ENCODE measurements around the gene ZBTB16. TPM values are rescaled to one million over a fixed set of nuclear protein-coding genes. Genes with fewer than 3 reads are reported as not detected.

The ZBTB16 gene
- total and polyA plus RNA-seq, 2 experiments from 2014 or later = 0.29 to 1.4 TPM

GRCh38 chr11:114155116-114155515, 95.6 kb downstream of the ZBTB16 start (continued):
- TF ChIP-seq EZH2 (IDR thresholded peaks at IDR 0.05; ENCODE audit: low read depth, unreplicated experiment) = no peak
- TF ChIP-seq CREB1 (CRISPR knock-in tag; IDR thresholded peaks at IDR 0.05; ENCODE audit: low read depth) = no peak
- no peak for TF ChIP-seq JUNB (IDR thresholded peaks at IDR 0.05; ENCODE audit: unreplicated experiment)
- TF ChIP-seq, protein P1, sequence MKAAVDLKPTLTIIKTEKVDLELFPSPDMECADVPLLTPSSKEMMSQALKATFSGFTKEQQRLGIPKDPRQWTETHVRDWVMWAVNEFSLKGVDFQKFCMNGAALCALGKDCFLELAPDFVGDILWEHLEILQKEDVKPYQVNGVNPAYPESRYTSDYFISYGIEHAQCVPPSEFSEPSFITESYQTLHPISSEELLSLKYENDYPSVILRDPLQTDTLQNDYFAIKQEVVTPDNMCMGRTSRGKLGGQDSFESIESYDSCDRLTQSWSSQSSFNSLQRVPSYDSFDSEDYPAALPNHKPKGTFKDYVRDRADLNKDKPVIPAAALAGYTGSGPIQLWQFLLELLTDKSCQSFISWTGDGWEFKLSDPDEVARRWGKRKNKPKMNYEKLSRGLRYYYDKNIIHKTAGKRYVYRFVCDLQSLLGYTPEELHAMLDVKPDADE (IDR thresholded peaks at IDR 0.05) = no peak
- TF ChIP-seq, protein P2, sequence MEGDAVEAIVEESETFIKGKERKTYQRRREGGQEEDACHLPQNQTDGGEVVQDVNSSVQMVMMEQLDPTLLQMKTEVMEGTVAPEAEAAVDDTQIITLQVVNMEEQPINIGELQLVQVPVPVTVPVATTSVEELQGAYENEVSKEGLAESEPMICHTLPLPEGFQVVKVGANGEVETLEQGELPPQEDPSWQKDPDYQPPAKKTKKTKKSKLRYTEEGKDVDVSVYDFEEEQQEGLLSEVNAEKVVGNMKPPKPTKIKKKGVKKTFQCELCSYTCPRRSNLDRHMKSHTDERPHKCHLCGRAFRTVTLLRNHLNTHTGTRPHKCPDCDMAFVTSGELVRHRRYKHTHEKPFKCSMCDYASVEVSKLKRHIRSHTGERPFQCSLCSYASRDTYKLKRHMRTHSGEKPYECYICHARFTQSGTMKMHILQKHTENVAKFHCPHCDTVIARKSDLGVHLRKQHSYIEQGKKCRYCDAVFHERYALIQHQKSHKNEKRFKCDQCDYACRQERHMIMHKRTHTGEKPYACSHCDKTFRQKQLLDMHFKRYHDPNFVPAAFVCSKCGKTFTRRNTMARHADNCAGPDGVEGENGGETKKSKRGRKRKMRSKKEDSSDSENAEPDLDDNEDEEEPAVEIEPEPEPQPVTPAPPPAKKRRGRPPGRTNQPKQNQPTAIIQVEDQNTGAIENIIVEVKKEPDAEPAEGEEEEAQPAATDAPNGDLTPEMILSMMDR (conservative IDR thresholded peaks at IDR 0.05; ENCODE audit: low read depth in 2 of 2) = no peak
- TF ChIP-seq ZNF331 (CRISPR knock-in tag; IDR thresholded peaks at IDR 0.05; ENCODE audit: low read depth) = no peak
- no peak for TF ChIP-seq NANOG (IDR thresholded peaks at IDR 0.05; ENCODE audit: borderline replicate concordance)

DNA sequence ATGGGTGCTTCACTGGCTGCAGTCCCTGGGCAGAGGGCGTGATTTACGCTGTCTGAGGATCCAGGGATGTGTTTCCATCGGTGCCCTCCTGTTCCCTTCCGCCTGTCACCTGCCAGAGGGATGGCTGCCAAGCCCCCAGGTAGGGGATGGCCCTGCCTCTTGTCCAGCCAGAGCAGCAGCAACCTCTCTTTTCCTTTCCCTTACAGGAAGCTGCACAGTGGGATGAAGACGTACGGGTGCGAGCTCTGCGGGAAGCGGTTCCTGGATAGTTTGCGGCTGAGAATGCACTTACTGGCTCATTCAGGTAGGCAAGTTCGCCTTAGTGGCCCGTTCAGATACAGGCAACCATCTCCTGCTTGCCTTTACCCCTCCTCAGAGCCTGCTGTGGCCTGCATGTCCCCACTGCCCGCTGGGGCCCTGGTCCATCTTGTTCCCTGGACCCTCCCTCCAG, 96.6 kb downstream of the ZBTB16 start:
- Histone ChIP-seq H3K4me1 (ENCODE audit: insufficient read depth) (peaks cover 13% of the 10 kb centered on the region; the same call in 1 of the 2 replicates), H3K4me2 (no peak overlapping the region), H3F3A (replicated peaks; ENCODE audit: low read depth) (no peaks in the 10 kb centered on the region), H3K79me2 (replicated peaks; ENCODE audit: insufficient read depth) (no peaks in the 10 kb centered on the region), H2AFZ (no peak overlapping the region), H3K27me3 (ENCODE audit: insufficient read depth) (no peaks in the 10 kb centered on the region), H3K4me3 (no peak overlapping the region), H3K9me2 (ENCODE audit: insufficient read depth) (peaks cover 17% of the 10 kb centered on the region), H4K20me1 (replicated peaks; ENCODE audit: insufficient read depth) (no peaks in the 10 kb centered on the region), H3K36me3 (ENCODE audit: insufficient read depth) (no peaks in the 10 kb centered on the region), H3K27ac (ENCODE audit: low read depth) (no peak overlapping the region)
- Mint-ChIP-seq H3K36me3 (ENCODE audit: low read depth) (no peaks in the 10 kb centered on the region; the same call in 2 of the 3 replicates), H3K27ac (no peak overlapping the region), H3K9me3 (no peaks in the 10 kb centered on the region), H3K4me3 (no peak overlapping the region), H3K4me1 (peaks cover 17% of the 10 kb centered on the region), H3K27me3 (ENCODE audit: insufficient read depth, low read depth, poor library complexity) (no peaks in the 10 kb centered on the region)
- no peak for DNase-seq (ENCODE audit: low spot score)
- no peak for ATAC-seq
- TF ChIP-seq EZH2phosphoT487 (IDR thresholded peaks at IDR 0.05; ENCODE audit: unreplicated experiment) (no peak), EZH2 (IDR thresholded peaks at IDR 0.05; ENCODE audit: low read depth, unreplicated experiment) (no peak), ZNF114 (CRISPR knock-in tag; IDR thresholded peaks at IDR 0.05) (no peak), ZNF331 (CRISPR knock-in tag; IDR thresholded peaks at IDR 0.05; ENCODE audit: low read depth) (no peak), POLR2AphosphoS5 (IDR thresholded peaks at IDR 0.05; ENCODE audit: low read depth) (no peak), NANOG (IDR thresholded peaks at IDR 0.05; ENCODE audit: borderline replicate concordance) (no peak), REST (IDR thresholded peaks at IDR 0.05; ENCODE audit: unreplicated experiment) (no peak)
- TF ChIP-seq, protein P2 (conservative IDR thresholded peaks at IDR 0.05; ENCODE audit: low read depth in 2 of 2) = no peak
- TF ChIP-seq, protein P1 (IDR thresholded peaks at IDR 0.05) = no peak

Measured in GM23338 (cell line).